SIG-M5 treated with dmso at 0.1 percent for 504 hours (cell line): ENCODE data around the gene HIPK4.
A peak's percentile ranks its signal among the peaks of the same experiment; 100 is the strongest.
"Not testable (repeated sequence)": the region's sequence is repeated elsewhere in the genome, so short reads cannot be mapped to it uniquely, and the experiment has no call there.

ENCODE experiments used
- DNase-seq: peaks from one replicate; lab custom pipeline; 2025; ENCODE audit not compliant: unreplicated experiment; lab: John Stamatoyannopoulos, UW

The HIPK4 gene

GRCh38 chr19:40390084-40390742 lies at the start of gene HIPK4:
TSS of gene HIPK4 (minus strand) at chr19:40390181. CDS start at chr19:40389902, 279 bp downstream.
- DNase-seq, result no peak

- DNase-seq, result no peak
Observed at GRCh38 chr19:40438284-40438683, 48.3 kb upstream of the HIPK4 start.

GRCh38 chr19:40433391-40434216 lies 43.6 kb upstream of the HIPK4 start:
- peak; percentile 80 for DNase-seq

- DNase-seq, result not testable (repeated sequence)
Observed at GRCh38 chr19:40432760-40433159, 42.8 kb upstream of the HIPK4 start.

GRCh38 chr19:40431698-40432097 lies 41.7 kb upstream of the HIPK4 start:
- no peak for DNase-seq

- DNase-seq, result not testable (repeated sequence)
Observed at GRCh38 chr19:40430242-40430641, 40.3 kb upstream of the HIPK4 start.

- not testable (repeated sequence) for DNase-seq
Observed at GRCh38 chr19:40428197-40428596, 38.2 kb upstream of the HIPK4 start.

- peak; percentile 98 for DNase-seq
Observed at GRCh38 chr19:40425450-40426287, 35.7 kb upstream of the HIPK4 start, which contains the start of gene SERTAD1. TSS of gene SERTAD1 (minus strand) at chr19:40425992. CDS start at chr19:40423546, 2,446 bp downstream.

GRCh38 chr19:40424637-40425449 lies 34.9 kb upstream of the HIPK4 start:
- DNase-seq, result no peak

GRCh38 chr19:40423938-40424337 lies 34.0 kb upstream of the HIPK4 start:
- no peak for DNase-seq

- no peak for DNase-seq
Observed at GRCh38 chr19:40422748-40423566, 33.0 kb upstream of the HIPK4 start.

GRCh38 chr19:40421993-40422747 lies 32.2 kb upstream of the HIPK4 start:
- no peak for DNase-seq

- DNase-seq, result peak; percentile 71
Observed at GRCh38 chr19:40420766-40421765, 31.1 kb upstream of the HIPK4 start.

- no peak for DNase-seq
Observed at GRCh38 chr19:40420451-40420765, 30.4 kb upstream of the HIPK4 start.

- no peak for DNase-seq
Observed at GRCh38 chr19:40419780-40420179, 29.8 kb upstream of the HIPK4 start.

- DNase-seq, result no peak
Observed at GRCh38 chr19:40419066-40419612, 29.2 kb upstream of the HIPK4 start.

- DNase-seq, result no peak
Observed at GRCh38 chr19:40418040-40418439, 28.1 kb upstream of the HIPK4 start.

GRCh38 chr19:40417643-40417981 lies 27.6 kb upstream of the HIPK4 start:
- DNase-seq, result no peak
